CD4-positive, alpha-beta T cell treated with Interleukin-2 at 100 ng/mL for 4 hours (primary cell): Measurements from ENCODE around the gene VEPH1.

Experiments used
- DNase-seq: peaks from one replicate; pipeline ENCODE4 v3.0.0-alpha.2; 2020; ENCODE audit warnings: low spot score

Gene VEPH1

GRCh38 chr3:157301755-157302154 is 201.5 kb downstream of the VEPH1 start:
- DNase-seq = no peak

GRCh38 chr3:157300981-157301663 is 202.1 kb downstream of the VEPH1 start:
- DNase-seq = no peak

- DNase-seq = no peak
These were observed 203.1 kb downstream of the VEPH1 start for GRCh38 chr3:157300094-157300493.

DNA sequence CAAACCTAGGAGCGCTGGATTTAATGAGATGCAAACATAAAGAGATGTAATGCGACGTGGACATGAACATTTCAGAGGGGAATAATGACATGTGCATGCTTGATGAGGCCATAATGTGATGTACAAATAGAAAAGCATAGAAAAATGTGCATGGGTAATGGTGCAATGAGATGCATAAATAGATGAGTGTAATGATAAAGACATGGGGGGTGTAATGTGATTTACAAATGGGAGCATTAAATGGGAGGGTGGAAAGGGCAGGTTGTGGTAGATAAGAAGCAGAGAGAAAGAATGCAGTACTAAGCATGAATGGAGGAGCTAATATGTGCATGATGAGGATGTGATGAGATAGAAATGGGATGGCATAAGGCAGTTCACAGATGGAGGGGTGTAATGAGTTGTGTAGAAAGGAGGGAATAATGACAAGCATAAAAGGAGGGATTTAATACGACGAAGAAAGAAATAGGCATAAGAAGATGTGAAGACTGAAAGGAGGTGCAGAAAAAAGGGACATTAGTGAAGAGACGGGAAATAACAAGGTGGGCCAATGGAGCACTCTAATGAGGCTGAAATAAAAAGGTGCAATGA is 205.8 kb downstream of the VEPH1 start:
- DNase-seq = no peak

DNA sequence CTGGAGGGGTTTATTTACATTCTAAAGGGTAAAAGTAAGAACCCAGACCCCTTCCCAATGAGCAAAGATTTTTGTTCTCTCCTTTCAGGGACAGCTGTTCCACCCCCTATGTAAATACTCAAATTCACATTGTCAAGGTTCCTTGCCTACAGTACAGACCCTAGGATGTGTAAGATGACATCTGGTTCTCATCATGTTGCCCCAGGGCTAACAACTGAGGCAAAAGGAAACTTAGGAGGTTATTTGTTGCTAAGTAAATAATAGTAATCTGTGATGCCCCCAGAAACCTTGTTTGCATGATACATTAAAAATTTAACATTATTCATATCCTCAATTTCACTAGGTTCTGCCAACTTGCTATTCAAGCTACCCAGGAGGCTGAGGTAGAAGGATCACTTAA is 208.3 kb downstream of the VEPH1 start:
- no peak for DNase-seq

DNA sequence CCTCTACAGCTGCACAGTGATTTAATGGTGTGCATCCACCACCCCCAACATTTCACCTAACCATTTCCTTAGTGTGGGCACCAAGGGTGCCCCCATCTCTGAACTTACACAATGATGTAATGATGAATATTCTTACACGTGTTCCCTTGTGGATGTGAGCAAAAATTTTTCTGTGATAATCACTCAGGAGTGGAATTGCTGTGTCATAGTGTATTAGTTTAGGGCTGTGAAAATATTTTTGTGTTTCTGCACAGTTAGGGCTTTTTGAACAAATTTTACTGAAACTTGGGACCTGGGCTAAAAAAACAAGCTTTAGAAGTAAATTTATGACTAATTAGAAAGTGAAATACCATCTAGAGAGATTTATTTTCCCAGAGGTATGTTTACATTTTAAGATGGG is 208.7 kb downstream of the VEPH1 start:
- no peak for DNase-seq

DNA sequence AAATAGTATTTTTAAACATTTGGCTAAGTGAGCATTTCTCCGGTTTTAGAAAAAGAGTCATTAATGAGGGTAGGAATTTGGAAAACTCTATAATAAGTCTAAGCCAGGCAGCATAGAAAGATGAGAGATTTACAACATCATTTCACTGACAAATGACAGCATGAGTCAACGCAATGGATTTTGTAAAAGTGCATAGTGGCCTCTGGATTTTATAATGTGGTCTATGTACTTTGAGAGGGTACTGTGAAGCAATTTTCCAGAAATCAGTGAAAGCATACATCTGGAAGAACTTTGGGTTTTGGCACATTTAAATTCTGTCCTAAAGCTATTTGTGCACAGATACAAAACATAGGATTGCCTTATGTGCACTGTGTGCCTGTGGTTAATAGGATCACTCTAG is 212.4 kb downstream of the VEPH1 start:
- DNase-seq = no peak

DNA sequence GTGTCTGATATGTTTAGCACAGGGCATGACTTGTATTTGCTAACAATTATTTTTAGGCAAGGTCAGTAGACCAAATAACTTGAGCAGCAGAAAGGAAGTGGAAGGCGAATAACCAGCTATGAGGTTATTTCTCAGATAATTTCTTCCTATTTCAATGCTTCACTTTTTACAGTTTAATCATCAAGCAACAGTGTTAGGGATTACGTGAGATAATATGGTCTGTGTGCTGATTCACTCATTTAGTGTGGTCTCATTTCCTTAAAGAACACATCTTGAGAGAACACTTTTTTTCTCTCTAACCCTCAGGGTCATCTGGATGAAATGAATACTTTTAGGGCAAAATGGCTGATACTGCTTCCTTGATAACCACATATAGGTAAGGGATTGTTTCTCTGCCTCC is 217.2 kb downstream of the VEPH1 start:
- no peak for DNase-seq

- DNase-seq = no peak
These were observed 218.1 kb downstream of the VEPH1 start for GRCh38 chr3:157285141-157285540.

- no peak for DNase-seq
These were observed 218.5 kb downstream of the VEPH1 start for GRCh38 chr3:157284688-157285087.

GRCh38 chr3:157282261-157283191 is 220.7 kb downstream of the VEPH1 start:
- DNase-seq = no peak

GRCh38 chr3:157280786-157281185 is 222.4 kb downstream of the VEPH1 start:
- DNase-seq = no peak

- no peak for DNase-seq
These were observed 222.9 kb downstream of the VEPH1 start for GRCh38 chr3:157280354-157280753.

DNA sequence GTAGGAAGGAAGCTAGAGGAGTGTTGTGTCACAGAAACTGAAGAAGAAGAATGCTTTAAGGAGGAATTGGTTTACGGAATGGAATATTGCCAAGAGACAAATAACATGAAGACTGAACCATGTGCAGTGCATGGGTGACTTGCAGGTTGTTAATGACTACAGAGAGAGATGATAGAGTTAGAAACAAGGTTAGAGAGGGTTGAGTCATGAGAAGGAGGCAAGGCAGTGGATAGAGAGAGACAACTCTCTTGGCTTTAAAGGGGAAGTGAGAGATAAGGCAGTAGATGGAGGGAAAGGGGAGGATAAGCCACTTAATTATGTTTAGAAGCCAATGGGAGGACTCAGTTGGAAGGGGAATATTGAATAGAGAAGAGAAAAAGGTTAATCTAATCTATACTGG is 224.0 kb downstream of the VEPH1 start:
- no peak for DNase-seq

GRCh38 chr3:157276801-157277200 is 226.4 kb downstream of the VEPH1 start:
- no peak for DNase-seq

DNA sequence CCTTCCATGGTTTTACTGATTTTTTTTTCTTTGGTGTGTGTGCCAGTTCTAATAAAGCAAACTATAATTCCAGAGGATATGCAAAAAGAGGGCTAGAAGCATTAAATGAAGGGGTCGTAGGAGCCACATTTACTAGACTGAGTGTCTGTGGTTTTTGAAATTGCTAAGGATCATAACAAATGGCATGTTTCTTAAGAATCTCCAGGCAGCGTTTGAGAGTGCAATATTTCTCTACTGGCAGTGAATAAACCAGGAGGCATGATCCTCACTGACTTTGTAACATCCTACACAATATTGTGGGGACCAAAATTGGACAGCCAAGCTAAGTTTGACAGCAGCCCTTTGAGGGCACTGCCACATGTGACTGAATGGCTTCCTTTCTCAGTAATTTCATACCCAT is 227.4 kb downstream of the VEPH1 start:
- no peak for DNase-seq

DNA sequence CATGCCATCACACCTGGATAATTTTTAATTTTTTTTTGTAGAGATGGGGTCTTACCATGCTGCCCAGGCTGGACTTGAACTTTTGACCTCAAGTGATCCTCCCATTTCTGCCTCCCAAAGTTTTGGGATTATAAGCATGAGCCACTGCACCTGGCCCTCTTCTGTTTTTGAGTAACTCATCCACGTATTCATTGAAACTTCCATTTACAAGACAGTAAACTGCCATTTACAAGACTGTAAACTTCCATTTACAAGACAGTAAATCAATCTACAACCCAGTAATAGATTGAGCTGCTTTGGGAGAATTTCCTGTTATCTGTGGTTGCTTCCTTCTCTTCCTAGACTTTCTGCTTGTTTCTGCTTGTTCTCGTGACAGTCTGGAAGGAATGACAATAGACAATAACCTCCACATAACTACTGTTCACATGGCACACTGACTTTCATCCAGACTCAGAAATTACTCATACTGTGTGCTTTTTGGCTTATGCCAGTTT is 228.5 kb downstream of the VEPH1 start:
- no peak for DNase-seq

DNA sequence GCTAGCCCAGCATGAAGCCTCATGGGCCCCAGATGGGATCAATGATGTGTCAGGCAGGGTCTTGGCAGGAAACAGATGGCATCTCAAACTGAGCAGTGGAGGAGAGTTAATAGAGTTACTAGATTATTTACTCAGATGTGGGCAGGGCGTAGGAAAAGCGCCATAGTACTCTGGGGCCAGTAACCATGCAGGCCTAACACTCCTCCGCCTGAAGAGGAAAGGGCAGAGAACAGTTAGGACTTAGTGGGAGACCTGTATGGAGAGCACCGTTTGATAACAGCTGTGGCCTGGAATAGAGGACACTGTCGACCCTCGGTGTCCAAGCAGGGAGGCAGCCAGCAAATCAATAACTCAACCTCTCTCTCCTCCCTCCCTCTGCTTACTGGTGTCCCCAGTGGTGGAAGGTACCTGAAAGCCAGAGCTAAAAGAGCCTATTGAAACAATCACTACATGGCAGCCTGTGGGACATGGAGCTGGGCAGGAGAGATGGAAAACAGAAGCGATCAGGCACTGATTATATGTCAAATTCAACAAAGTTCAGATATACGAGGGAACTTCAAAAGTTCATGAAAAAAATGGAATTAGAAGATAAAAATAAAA is 231.8 kb downstream of the VEPH1 start:
- no peak for DNase-seq

DNA sequence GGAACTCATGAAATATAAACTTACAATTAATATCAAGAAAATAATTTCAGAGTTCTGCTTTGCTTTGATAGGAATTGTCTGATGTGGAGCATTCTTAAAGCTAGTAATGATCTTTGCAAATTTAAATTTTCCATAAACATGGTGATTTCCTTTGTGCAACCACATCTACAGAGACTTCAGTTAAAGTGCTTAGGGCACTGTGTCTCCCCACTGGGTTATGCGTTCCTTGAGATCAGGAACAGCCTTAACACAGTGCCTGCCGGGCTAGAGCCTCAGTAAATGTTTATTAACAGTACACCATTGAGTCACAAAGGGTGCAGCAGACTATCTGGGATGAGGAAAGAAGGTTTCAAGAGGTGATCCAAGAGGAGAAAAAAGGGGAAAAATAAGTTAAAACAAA is 235.2 kb downstream of the VEPH1 start:
- DNase-seq = no peak

- no peak for DNase-seq
These were observed 237.3 kb downstream of the VEPH1 start for GRCh38 chr3:157265931-157266330.

GRCh38 chr3:157263027-157263426 is 240.2 kb downstream of the VEPH1 start:
- DNase-seq = no peak

- DNase-seq = no peak
These were observed 242.2 kb downstream of the VEPH1 start for GRCh38 chr3:157261000-157261399.
